Stimulated activated CD4-positive, alpha-beta T cell treated with anti-CD3 and anti-CD28 coated beads, Interleukin-12 subunit alpha, Interleukin-12 subunit beta, amount 100 ng/mL, for 48 hours (primary cell): ENCODE results near the gene NLN.
"Not testable (repeated sequence)": the region's sequence is repeated elsewhere in the genome, so short reads cannot be mapped to it uniquely, and the experiment has no call there.

ENCODE experiments used
- DNase-seq, 3 donors: peaks; one replicate each; pipeline ENCODE4 v3.0.0-alpha.2; 2020; ENCODE audit warnings: low read depth in 2 of 3, low spot score in 1 of 3

NLN gene

DNA sequence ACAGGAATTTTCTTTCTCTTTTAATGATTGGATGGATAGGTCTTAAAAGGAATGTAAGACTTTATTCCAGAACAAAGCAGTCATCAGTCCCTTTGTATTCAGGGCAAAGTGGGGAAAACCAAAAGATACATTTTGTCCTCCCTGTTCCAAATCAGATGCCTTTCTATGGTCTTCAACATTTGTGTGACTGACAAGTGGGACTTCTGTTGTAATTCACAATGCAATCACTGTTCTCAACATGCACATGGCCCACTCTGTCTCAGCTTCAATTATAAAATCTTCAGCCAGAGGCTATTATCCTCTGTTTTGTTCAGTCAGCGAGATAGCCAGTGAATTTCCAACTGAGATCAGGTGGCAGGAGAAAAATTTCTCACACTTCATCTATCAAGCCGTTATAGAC lies 108.9 kb downstream of the NLN start:
- DNase-seq = no peak

DNA sequence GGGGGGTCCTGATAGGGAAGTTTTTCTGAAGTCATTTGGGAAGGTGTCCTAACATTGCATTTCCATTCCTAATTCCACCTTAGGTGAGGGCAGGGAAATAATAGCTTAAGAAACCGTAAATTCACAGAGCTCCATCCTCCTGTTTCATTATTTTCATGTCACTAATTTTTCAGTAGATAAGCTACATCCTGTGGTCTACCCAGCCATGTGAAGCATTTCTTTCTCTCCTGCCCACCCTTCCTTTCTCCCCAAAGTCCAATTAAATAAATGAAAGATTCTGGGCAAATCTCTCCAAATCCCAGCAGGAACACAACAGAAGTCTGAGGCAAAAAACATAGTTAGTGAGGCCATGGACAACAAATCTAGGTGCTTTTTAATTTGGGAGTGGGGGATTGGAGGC lies 109.3 kb downstream of the NLN start:
- DNase-seq = no peak

DNA sequence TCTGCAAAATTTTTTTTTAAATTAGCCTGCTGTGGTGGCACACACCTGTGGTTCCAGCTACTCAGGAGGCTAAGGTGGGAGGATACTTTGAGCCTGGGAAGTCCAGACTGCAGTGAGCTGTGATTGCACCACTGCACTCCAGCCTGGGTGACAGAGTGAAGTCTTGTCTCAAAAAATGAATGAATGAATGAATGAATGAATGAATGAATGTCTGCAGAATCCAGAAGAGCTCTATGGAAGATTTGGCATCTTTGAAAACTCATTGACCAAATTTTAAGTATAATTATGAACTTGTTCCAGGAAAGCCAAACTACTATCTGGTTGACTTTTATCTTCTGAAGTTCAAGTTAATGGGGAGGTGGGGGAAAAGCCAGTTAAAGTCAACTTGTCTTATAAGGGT lies 110.1 kb downstream of the NLN start:
- no peak for DNase-seq

DNA sequence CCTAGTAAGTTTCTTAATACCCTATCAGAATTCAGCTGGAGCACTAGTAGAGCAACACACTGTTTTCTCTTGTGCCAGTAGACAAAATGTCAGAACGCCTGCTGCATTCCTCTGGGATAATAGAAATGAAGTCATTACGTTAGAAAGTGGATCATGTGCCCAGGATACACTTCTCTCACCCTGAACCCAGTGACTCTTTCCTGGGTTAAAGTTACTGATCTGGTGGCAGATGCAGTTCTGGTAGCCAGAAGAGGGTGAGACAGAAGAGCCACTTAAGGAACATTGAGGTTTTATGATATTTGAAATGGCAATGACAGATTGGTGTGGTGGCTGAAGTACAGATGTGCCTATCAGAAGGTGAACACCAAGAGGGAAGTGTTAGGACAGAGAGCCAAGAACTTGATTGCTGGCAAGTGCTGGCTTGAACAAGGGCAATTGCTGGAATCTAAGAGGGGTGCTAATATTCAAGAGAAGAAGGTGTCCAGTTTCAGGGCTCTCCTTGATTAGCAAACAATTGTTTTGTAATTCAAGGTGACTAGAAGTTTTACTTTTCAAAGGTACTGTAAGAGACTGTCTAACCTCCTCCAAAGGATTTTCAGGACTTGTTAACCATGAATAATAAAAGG lies 110.7 kb downstream of the NLN start:
- no peak for DNase-seq

DNA sequence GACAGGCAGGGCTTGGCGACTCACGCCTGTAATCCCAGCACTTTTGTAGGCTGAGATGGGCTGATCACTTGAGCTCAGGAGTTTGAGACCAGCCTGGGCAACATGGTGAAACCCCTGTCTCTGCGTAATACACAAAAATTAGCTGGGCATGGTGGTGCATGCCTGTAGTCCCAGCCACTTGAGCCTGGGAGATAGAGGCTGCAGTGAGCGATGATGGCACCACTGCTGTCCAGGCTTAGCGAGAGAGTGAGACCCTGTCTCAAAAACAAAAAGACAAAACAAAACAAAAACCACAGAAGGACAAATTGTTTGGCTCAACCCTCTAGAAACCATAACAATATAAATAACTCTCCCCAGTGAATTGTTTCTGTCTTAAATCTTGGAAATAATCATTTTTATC lies 111.8 kb downstream of the NLN start:
- no peak for DNase-seq

DNA sequence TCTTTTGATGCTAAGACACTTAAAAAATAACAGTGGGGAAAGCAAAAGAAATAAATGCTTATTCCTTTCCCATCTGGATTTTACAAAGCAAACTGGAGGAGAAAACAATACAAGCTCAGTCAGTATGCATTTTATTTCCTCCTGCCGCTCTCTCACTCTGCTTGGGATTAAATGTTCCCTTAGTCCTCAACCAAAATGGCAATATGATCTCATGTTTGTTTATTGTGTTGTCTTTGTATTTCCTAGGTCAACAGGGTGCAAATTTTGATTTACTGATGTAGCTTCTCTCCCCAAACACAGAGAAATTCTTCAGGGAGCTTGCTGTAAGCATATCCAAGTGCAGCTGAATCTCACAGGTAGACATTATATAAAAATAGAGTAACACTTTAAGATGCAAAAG lies 112.3 kb downstream of the NLN start:
- DNase-seq = no peak

DNA sequence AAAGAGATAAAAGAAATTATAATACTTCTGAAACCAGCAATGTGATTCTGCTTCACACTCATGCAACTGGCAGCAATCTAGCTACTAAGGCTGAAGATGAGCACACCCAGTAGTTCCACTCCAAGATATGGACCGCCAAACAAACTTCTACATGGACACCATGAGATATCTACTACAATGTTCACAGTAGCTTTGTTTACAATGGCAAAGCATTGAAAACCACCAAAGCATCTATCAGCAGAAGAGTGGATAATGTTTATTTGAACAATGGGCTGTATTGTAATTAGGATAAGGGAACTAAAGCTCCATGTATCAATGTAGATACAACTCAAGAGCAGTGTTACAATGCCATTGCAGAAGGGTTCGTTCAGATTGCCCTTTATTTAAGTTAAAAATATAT lies 113.2 kb downstream of the NLN start:
- no peak for DNase-seq

DNA sequence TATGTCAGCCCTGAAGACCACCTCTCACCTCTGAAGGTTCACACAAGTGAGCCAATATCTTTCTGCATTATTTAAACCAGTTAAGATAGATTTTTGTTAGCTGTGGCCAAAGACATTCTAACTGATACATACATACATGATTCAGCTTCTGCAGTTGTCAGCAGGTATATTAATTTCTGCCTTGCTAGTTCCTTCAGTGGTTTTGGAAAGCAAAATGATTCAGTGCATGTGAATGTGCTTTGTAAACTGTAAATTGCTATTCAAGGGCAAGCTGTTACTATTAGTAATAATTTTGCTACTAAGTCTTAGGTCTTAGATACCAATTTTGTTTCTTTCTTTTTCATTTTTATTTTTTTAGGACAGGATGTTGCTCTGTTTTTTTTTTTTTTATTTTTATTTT lies 115.1 kb downstream of the NLN start:
- no peak for DNase-seq

DNA sequence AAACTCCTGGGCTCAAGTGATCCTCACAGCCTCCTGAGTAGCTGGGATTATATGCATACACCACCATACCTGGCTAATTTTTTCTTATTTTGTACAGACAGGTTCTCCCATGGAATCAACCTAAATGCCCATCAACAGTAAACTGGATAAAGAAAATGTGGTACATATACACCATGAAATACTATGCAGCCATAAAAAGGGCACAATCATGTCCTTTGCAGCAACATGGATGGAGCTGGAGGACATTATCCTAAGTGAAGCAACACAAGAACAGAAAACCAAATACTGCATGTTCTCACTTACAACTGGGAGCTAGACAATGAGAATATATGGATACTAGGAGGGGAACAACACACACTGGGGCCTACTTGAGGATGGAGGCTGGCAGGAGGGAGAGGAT lies 117.2 kb downstream of the NLN start:
- not testable (repeated sequence) for DNase-seq

DNA sequence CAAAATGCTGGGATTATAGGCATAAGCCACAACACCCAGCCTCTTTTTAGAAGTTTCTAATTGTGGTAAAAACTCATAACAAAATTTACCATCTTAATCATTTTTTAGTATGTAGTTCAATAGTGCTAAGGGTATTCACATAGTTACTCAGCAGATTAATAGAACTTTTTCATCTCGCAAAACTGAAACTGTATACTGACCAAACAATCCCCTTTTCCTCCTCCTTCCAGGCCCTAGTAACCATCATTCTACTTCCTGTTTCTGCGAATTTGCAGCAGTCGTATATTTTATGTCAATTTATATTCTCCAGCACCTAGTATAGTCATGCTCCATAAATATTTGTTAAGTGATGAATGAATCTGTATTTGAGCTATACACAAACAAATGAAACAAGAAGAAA lies 118.1 kb downstream of the NLN start:
- no peak for DNase-seq

DNA sequence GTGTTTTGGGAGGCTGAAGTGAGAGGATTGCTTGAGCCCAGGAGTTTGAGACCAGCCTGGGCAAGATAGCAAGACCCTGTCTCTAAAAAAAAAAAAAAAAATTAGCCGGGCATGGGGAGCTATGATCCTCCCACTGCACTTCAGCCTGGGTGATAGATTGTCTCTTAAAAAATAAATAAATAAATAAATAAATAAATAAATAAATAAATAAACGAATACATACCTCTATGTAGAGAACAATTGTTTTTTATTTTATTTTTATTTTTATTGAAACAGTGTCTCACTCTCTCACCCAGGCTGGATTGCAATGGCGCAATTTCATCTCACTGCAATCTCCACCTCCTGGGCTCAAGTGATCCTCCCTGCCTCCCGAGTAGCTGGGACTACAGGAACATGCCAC lies 122.8 kb downstream of the NLN start:
- DNase-seq = not testable (repeated sequence)

DNA sequence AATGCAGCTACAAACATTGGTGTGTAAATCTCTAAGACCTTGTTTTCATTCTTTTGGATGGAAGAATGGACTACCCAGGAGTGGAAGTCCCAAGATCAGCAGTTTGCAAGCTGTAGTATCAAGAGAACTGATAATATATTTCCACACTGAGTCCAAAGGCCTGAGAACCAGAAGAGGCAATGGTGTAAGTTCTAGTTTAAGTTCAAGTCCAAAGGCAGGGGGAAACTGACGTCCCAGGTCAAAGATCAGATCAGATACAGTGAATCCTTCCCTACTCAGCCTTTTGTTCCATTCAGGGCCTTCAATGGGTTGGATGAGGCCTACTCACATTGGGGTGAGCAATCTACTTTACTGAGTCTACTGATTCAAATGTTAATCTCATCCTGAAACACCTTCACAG lies 124.1 kb downstream of the NLN start:
- DNase-seq = no peak

DNA sequence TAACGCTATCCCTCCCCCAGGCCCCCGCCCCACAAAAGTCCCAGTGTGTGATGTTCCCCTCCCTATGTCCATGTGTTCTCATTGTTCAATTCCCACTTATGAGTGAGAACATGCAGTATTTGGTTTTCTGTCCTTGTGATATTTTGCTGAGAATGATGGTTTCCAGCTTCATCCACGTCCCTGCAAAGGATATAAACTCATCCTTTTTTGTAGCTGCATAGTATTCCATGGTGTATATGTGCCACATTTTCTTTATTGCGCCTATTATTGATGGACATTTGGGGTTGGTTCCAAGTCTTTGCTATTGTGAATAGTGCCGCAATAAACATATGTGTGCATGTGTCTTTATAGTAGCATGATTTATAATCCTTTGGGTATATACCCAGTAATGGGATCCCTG lies 125.0 kb downstream of the NLN start:
- DNase-seq = not testable (repeated sequence)

DNA sequence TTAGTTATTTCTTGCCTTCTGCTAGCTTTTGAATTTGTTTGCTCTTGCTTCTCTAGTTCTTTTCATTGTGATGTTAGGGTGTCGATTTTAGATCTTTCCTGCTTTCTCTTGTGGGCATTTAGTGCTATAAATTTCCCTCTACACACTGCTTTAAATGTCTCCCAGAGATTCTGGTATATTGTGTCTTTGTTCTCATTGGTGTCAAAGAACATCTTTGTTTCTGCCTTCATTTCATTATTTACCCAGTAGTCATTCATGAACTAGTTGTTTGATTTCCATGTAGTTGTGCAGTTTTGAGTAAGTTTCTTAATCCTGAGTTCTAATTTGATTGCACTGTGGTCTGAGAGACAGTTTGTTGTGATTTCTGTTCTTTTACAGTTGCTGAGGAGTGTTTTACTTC lies 127.9 kb downstream of the NLN start:
- not testable (repeated sequence) for DNase-seq

DNA sequence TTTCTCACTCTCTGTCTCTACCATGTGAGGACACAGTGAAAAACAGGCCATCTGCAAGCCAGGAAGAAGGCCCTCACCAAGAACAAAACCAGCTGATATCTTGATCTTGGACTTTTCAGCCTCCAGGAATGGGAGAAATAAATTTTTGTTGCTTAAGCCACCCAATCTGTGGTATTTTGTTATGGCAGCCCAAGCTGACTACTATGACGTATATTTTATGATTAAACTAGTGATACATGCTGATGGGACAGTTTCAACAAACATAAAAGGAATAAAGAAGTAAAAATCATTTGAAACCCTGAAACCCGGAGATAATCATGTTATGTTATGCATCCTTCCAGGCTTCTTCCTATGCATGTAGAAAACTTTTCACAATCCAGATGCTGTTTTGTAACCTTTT lies 132.9 kb downstream of the NLN start:
- DNase-seq = no peak

DNA sequence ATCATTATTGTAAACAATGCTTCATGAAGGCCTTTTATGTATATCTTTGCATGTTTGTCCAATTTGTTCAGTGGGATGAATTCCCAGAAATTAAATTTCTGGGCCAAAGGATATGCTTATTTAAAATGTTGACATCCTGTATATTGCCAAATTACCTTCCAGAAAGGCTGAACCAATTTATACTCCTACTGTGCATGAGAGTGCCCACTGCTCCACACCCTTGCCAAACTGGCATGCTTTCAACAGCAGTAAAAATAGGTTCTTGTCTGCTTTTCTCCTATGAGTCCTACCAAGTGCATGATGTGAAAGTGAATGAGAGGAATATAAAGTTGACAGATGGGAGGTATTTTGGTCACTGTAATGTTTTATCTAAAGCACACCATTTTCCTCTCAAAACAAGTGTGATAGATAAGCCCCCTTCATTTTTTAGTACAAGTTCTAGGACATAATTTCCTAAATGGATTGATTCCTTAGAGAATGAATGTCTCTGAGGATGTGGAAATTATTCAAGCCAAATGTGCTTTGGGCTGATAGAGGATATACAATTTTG lies 133.8 kb downstream of the NLN start:
- no peak for DNase-seq

DNA sequence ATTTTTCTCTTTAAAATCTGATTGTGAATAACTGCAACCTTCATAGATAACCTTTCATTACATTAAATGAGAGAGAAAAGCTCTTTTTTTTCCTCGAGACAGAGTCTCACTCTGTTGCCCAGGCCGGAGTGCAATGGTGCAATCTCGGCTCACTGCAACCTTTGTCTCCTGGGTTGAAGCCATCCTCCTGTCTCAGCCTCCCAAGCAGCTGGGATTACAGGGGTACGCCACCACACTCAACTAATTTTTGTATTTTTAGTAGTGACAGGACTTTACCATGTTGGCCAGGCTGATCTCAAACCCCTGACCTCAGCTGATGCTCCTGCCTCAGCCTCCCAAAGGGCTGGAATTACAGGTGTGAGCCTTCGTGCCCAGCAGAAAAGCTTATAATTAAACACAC lies 134.5 kb downstream of the NLN start:
- DNase-seq = no peak

DNA sequence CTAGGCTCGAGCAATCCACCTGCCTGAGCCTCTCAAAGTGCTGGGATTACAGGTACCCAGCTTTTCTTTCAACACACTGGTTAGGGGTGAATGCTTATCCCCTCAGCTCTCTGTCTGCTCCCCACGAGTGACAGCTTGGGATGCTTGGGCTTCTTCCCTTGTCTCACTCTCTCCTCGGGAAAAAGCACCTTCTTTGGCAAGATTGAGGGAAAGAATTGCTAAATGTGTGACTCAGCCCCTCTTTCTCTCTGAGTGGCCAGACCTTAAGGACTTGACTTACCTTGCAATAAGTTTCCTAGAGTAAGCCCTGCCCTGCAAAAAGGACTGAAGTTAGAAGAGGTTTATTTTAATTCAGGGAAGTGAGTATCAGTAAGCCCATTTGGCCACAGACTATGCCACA lies 136.3 kb downstream of the NLN start:
- DNase-seq = no peak

DNA sequence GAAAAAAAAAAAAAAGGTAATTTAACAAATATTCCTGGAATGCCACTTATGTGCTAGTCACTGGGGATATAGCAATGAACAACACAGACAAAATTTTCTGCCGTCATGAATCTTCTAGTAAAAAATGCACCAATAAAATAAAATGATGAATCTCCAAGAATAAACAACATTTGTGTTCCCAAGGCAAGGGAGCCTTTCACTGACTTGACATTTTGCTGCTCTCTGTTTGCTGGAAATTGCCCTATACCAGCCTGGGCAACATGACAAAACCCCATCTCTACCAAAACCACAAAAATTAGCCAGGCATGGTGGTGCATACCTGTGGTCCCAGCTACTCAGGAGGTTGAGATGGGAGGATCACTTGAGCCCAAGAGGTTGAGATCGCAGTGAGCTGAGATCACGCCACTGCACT lies 139.8 kb downstream of the NLN start:
- no peak for DNase-seq

DNA sequence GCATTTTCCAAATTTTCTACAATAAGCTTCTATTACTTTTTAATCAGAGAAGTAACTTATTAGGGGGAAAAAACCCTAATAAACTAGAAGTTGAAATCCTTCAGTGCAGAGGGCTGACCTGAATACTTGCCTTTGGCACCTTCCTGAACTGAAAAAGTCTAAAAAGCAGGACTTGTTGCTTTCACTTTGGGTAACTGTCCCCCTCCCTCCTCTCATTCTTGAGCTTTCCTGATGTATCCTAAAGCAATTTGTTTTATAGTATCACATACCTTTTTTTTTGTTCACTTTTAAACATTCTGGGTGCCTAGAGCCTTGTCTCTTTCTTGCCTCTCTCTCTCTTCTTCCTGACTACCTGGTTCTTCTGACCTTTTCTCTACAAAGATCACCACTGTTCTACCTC lies 140.4 kb downstream of the NLN start:
- no peak for DNase-seq

DNA sequence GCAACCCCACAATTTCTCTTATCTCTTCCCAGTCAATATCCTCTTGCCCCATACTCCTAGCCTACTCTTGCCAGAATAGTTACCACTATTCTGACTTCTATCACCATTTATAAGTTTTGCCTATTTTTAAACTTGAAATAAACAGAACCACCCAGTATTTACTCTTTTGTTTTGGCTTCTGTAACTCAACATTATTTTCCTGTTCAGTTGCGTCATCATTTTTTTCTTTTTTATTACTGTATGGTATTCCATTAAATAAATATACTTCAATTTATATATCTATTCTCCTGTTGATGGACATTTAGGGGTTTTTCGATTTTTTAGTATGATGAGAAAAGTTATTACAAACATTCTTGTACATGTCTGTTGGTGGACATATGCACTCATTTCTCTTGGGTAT lies 141.7 kb downstream of the NLN start:
- DNase-seq = no peak

DNA sequence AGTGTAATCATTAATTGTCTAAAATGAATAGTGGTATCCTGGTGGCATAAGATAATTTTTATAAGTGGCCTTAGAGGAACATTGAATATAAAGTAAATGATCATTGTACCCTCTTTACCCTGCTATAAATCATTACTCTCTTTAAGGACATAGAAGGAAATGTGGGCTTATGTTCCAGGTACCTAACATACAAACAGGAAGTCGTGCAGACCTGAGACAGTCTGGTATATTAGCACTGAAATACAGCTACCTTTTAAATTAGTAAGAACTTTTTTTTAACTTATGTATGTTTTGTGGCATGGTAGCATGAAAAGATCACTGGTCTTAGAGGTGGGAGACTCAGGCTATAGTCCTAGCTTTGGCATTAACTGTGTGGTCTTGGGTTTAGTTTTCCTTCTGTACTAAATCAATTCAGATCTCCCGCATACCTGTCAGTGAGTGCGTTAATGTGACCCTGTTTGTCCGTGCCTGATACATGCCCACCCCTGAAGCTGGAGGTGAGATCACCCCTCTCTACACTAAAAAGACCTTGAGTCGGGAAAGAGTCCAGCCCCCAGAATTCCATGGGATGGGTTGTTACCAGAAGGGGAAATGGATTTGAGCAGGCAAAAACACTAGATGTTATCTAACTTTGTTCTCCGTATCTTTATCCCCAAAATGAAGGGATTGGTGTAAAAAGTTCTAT lies 145.0 kb downstream of the NLN start:
- no peak for DNase-seq
